Erythroblast (primary cell): ENCODE data around the gene CSMD2.

Experiments
- GATA1 ChIP-seq: IDR thresholded peaks from 2 replicates; pipeline ENCODE4 v1.6.1; 2011; ENCODE audit warnings: low read depth, mild to moderate bottlenecking, control low read depth, low read length, moderate library complexity
- POLR2A ChIP-seq: IDR thresholded peaks from 2 replicates; pipeline ENCODE4 v1.6.1; 2011; ENCODE audit warnings: mild to moderate bottlenecking, low read length

GRCh38 chr1:33742663-33743062 is 422.4 kb downstream of the CSMD2 start:
- no peak for TF ChIP-seq POLR2A
- TF ChIP-seq GATA1, result no peak
